Measurements from ENCODE around the gene P4HB. TPM values are rescaled to one million over a fixed set of nuclear protein-coding genes. Genes with fewer than 3 reads are reported as not detected.

The P4HB gene
- total RNA-seq, 2 experiments from 2014 or later = 388 to 577 TPM

- BruUV-seq (replicated peaks) = no TSS peak
- DNase-seq (ENCODE audit: low spot score) = no peak
These were observed 56.4 kb downstream of the P4HB start, which contains the start of gene GCGR for GRCh38 chr17:81803728-81804558. TSS of gene GCGR (plus strand) at chr17:81804150. CDS start at chr17:81809019, 4,869 bp downstream.

GRCh38 chr17:81802856-81803643 is 57.3 kb downstream of the P4HB start:
- Histone ChIP-seq H2AFZ (ENCODE audit: low read length) (no peak overlapping the region), H3K79me2 (ENCODE audit: insufficient read depth, low read depth, low read length) (no peaks in the 10 kb centered on the region), H3K27ac (ENCODE audit: low read depth, low read length, poor library complexity, severe bottlenecking) (no peak overlapping the region), H3K36me3 (ENCODE audit: insufficient read depth, low read length) (no peaks in the 10 kb centered on the region), H3K9me3 (ENCODE audit: low read length) (no peaks in the 10 kb centered on the region), H3K4me1 (ENCODE audit: insufficient read depth, low read length, poor library complexity, severe bottlenecking) (no peaks in the 10 kb centered on the region), H3K9me2 (ENCODE audit: insufficient read depth, low read length) (no peaks in the 10 kb centered on the region), H3K4me2 (ENCODE audit: low read length) (no peak overlapping the region), H4K20me1 (ENCODE audit: insufficient read depth, low read length) (no peaks in the 10 kb centered on the region), H3K4me3 (ENCODE audit: low read depth, low read length, poor library complexity, severe bottlenecking) (no peak overlapping the region)
- BruUV-seq (replicated peaks) = no TSS peak
- TF ChIP-seq EZH2phosphoT487 (IDR thresholded peaks at IDR 0.05; ENCODE audit: borderline replicate concordance, low read depth, low read length) (no peak), CTCF (conservative IDR thresholded peaks at IDR 0.05; ENCODE audit: low read length) (no peak)
- CTCF ChIA-PET (ENCODE audit: unreplicated experiment) = no interaction called here
- intact Hi-C loops (cut with micrococcal nuclease; ENCODE audit: unreplicated experiment) = no loop called here
- DNase-seq (ENCODE audit: low spot score) = no peak
- POLR2A ChIA-PET = no interaction called here

More at GRCh38 chr17:81803728-81804558, 56.4 kb downstream of the P4HB start, which contains the start of gene GCGR:
- H3K27ac ChIP-seq (ENCODE audit: low read depth, low read length, poor library complexity, severe bottlenecking) = no peak within 1 kb of the TSS
- H3K4me1 ChIP-seq (ENCODE audit: insufficient read depth, low read length, poor library complexity, severe bottlenecking) = no peaks in the 10 kb centered on the region
- POLR2A ChIA-PET = no interaction called here
- no peaks in the 10 kb centered on the region for H4K20me1 ChIP-seq (ENCODE audit: insufficient read depth, low read length)
- H3K4me2 ChIP-seq (ENCODE audit: low read length) = no peak within 1 kb of the TSS
- intact Hi-C loops (cut with micrococcal nuclease; ENCODE audit: unreplicated experiment) = no loop called here
- H2AFZ ChIP-seq (ENCODE audit: low read length) = no peak within 1 kb of the TSS
- H3K9me3 ChIP-seq (ENCODE audit: low read length) = no peaks in the 10 kb centered on the region
- H3K79me2 ChIP-seq (ENCODE audit: insufficient read depth, low read depth, low read length) = no peaks in the 10 kb centered on the region
- H3K9me2 ChIP-seq (ENCODE audit: insufficient read depth, low read length) = no peaks in the 10 kb centered on the region
- CTCF ChIA-PET (ENCODE audit: unreplicated experiment) = no interaction called here
- no peak within 1 kb of the TSS for H3K4me3 ChIP-seq (ENCODE audit: low read depth, low read length, poor library complexity, severe bottlenecking)
- no peaks in the 10 kb centered on the region for H3K36me3 ChIP-seq (ENCODE audit: insufficient read depth, low read length)
- TF ChIP-seq EZH2phosphoT487 (IDR thresholded peaks at IDR 0.05; ENCODE audit: borderline replicate concordance, low read depth, low read length) = no peak
- no peak for TF ChIP-seq CTCF (conservative IDR thresholded peaks at IDR 0.05; ENCODE audit: low read length)

Data from OCI-LY7 (cell line).